H9 (cell line): Measurements from ENCODE around the gene FAM163B. TPM values are rescaled to one million over a fixed set of nuclear protein-coding genes. Genes with fewer than 3 reads are reported as not detected.

Experiments
- DNase-seq: peaks from one replicate; pipeline ENCODE4 v3.0.0-alpha.2; 2017
- H2AFZ ChIP-seq: one replicate; pipeline ENCODE4 v1.6.1; 2013; ENCODE audit warnings: mild to moderate bottlenecking, low read length, control low read depth, moderate library complexity
- H2AK5ac ChIP-seq: 2 replicates; pipeline ENCODE4 v1.6.1; 2013; ENCODE audit warnings: low read length, control low read depth, mixed read lengths; ENCODE audit not compliant: insufficient read length
- H2BK120ac ChIP-seq: one replicate; pipeline ENCODE4 v1.6.1; 2013; ENCODE audit warnings: low read depth, mild to moderate bottlenecking, low read length, control low read depth, inconsistent platforms; ENCODE audit not compliant: poor library complexity, severe bottlenecking
- H2BK12ac ChIP-seq: 2 replicates; pipeline ENCODE4 v1.6.1; 2013; ENCODE audit warnings: low read length, control low read depth, mixed read lengths, low read depth; ENCODE audit not compliant: insufficient read length
- H2BK15ac ChIP-seq: 2 replicates; pipeline ENCODE4 v1.6.1; 2013; ENCODE audit warnings: low read depth, low read length, control low read depth
- H2BK20ac ChIP-seq: one replicate; pipeline ENCODE4 v1.6.1; 2013; ENCODE audit warnings: low read depth, mild to moderate bottlenecking, low read length, control low read depth, inconsistent platforms; ENCODE audit not compliant: poor library complexity, severe bottlenecking
- H2BK5ac ChIP-seq: 2 replicates; pipeline ENCODE4 v1.6.1; 2013; ENCODE audit warnings: low read length, control low read depth, mixed read lengths; ENCODE audit not compliant: insufficient read length
- H3K14ac ChIP-seq: 2 replicates; pipeline ENCODE4 v1.6.1; 2013; ENCODE audit warnings: low read length, control low read depth; ENCODE audit not compliant: insufficient read depth
- H3K18ac ChIP-seq: 2 replicates; pipeline ENCODE4 v1.6.1; 2013; ENCODE audit warnings: low read depth, mild to moderate bottlenecking, mixed read lengths, low read length, control low read depth; ENCODE audit not compliant: insufficient read length
- H3K23ac ChIP-seq: 2 replicates; pipeline ENCODE4 v1.6.1; 2013; ENCODE audit warnings: low read length, control low read depth, mixed read lengths, low read depth; ENCODE audit not compliant: insufficient read length
- H3K23me2 ChIP-seq: 2 replicates; pipeline ENCODE4 v1.6.1; 2013; ENCODE audit warnings: low read depth, mild to moderate bottlenecking, mixed read lengths, low read length, control low read depth; ENCODE audit not compliant: insufficient read length, poor library complexity, severe bottlenecking
- H3K27ac ChIP-seq: 2 replicates; pipeline ENCODE4 v1.5.1; 2013; ENCODE audit warnings: low read length, control low read depth, mixed read lengths, low read depth; ENCODE audit not compliant: insufficient read length
- H3K27me3 ChIP-seq: 2 replicates; pipeline ENCODE4 v1.6.1; 2013; ENCODE audit warnings: low read length, control low read depth, inconsistent platforms; ENCODE audit not compliant: insufficient read depth
- H3K4ac ChIP-seq: 2 replicates; pipeline ENCODE4 v1.6.1; 2013; ENCODE audit warnings: low read depth, mild to moderate bottlenecking, control low read depth, inconsistent platforms, low read length, moderate library complexity
- H3K4me1 ChIP-seq: 2 replicates; pipeline ENCODE4 v1.6.1; 2013; ENCODE audit warnings: low read length, control low read depth, inconsistent platforms; ENCODE audit not compliant: insufficient read depth
- H3K4me2 ChIP-seq: 2 replicates; pipeline ENCODE4 v1.6.1; 2013; ENCODE audit warnings: low read length, control low read depth, mixed read lengths; ENCODE audit not compliant: insufficient read length, insufficient read depth
- H3K56ac ChIP-seq: 2 replicates; pipeline ENCODE4 v1.6.1; 2013; ENCODE audit warnings: low read depth, mild to moderate bottlenecking, mixed read lengths, low read length, control low read depth; ENCODE audit not compliant: insufficient read length
- H3K79me1 ChIP-seq: 2 replicates; pipeline ENCODE4 v1.6.1; 2013; ENCODE audit warnings: low read depth, mild to moderate bottlenecking, moderate library complexity, low read length, control low read depth, inconsistent platforms; ENCODE audit not compliant: insufficient read depth, poor library complexity, severe bottlenecking
- H3K79me2 ChIP-seq: 2 replicates; pipeline ENCODE4 v1.6.1; 2013; ENCODE audit warnings: low read length, control low read depth, inconsistent platforms; ENCODE audit not compliant: insufficient read depth
- H3K9ac ChIP-seq: 2 replicates; pipeline ENCODE4 v1.6.1; 2013; ENCODE audit warnings: low read length, control low read depth, mixed read lengths; ENCODE audit not compliant: insufficient read length; ENCODE audit errors: extremely low read depth
- H3K9me3 ChIP-seq: one replicate; pipeline ENCODE4 v1.6.1; 2013; ENCODE audit warnings: low read depth, low read length, inconsistent platforms; ENCODE audit not compliant: control insufficient read depth
- H3T11ph ChIP-seq: one replicate; pipeline ENCODE4 v1.6.1; 2013; ENCODE audit warnings: mild to moderate bottlenecking, low read length, control low read depth, inconsistent platforms
- H4K20me1 ChIP-seq: one replicate; pipeline ENCODE4 v1.6.1; 2013; ENCODE audit not compliant: control insufficient read depth, insufficient read length, insufficient read depth
- H4K5ac ChIP-seq: 2 replicates; pipeline ENCODE4 v1.6.1; 2013; ENCODE audit warnings: low read depth, mild to moderate bottlenecking, mixed read lengths, low read length, control low read depth; ENCODE audit not compliant: insufficient read length
- H4K8ac ChIP-seq: replicated peaks from 2 replicates; pipeline ENCODE4 v1.6.1; 2013; ENCODE audit warnings: low read length, control low read depth, mixed read lengths, low read depth; ENCODE audit not compliant: insufficient read length
- H4K91ac ChIP-seq: 2 replicates; pipeline ENCODE4 v1.6.1; 2013; ENCODE audit warnings: low read depth, mild to moderate bottlenecking, moderate library complexity, mixed read lengths, low read length, control low read depth; ENCODE audit not compliant: insufficient read length
- H3K27ac Mint-ChIP-seq, 3 experiments: 2 replicates in 2 of 3; 3 replicates in 1 of 3; pipeline ENCODE4 v1.8.0; 2020 to 2021; ENCODE audit warnings: mixed read lengths in 3 of 3, mild to moderate bottlenecking in 1 of 3, moderate library complexity in 1 of 3
- H3K27me3 Mint-ChIP-seq: 2 replicates; pipeline ENCODE4 v1.8.0; 2021; ENCODE audit warnings: low read depth, mild to moderate bottlenecking, moderate library complexity, mixed read lengths
- H3K36me3 Mint-ChIP-seq, 3 experiments: 2 replicates in 2 of 3; 3 replicates in 1 of 3; pipeline ENCODE4 v1.8.0; 2020 to 2021; ENCODE audit warnings: low read depth in 3 of 3, mixed read lengths in 3 of 3; ENCODE audit not compliant: insufficient read depth in 1 of 3
- H3K4me1 Mint-ChIP-seq, 2 experiments: 2 replicates each; pipeline ENCODE4 v1.8.0; 2020; ENCODE audit warnings: mixed read lengths in 2 of 2
- H3K4me3 Mint-ChIP-seq, 2 experiments: 2 replicates in 1 of 2; 3 replicates in 1 of 2; pipeline ENCODE4 v1.8.0; 2020 to 2021; ENCODE audit warnings: mild to moderate bottlenecking in 2 of 2, mixed read lengths in 2 of 2, moderate library complexity in 1 of 2
- H3K9me3 Mint-ChIP-seq, 2 experiments: 2 replicates in 1 of 2; 3 replicates in 1 of 2; pipeline ENCODE4 v1.8.0; 2020; ENCODE audit warnings: mild to moderate bottlenecking in 2 of 2, mixed read lengths in 2 of 2, moderate library complexity in 1 of 2
- WGBS: extraction: QIAGEN DNeasy Blood & Tissue Kit; methylation state at CpG from one replicate; pipeline ENCODE4 v1.1.7; 2013; ENCODE audit warnings: missing lambda C conversion rate, low lambda C conversion rate, mixed read lengths; ENCODE audit not compliant: insufficient read length; ENCODE audit errors: extremely low coverage; 5-methylcytosine and 5-hydroxymethylcytosine counted together
- total RNA-seq: library from RNA; stranded (reverse); gene quantifications from 2 replicates; pipeline ENCODE4 v1.2.1, GENCODE V29; 2021
- TF ChIP-seq, protein P1 (sequence below): fragments of 200-600 bp; sonication (generic); conservative IDR thresholded peaks from 3 replicates; pipeline ENCODE4 v1.8.0; 2021; ENCODE audit warnings: antibody characterized with exemption, mild to moderate bottlenecking

FAM163B gene
- total RNA-seq, 1 experiment from 2014 or later, result 0.39 TPM

DNA sequence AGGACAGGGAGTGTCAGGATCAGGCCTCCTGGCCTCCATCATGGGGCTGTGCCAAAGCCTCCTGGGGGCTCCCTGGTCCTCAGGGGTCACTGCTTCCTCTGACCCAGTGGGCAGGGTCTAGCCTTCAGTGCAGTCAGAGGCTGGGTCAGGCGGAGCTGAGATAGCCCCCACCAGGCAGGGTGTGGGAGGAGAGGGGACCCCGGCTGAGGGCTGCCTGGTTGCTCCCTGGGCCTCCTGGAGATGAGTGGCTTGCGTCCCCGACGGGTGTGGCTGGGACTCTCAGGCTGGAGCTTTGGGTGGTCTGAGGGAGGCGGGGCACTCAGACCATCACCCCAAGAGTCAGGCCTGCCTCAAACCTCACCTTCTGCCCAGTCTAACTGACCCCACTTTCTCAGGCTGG lies 21.7 kb downstream of the FAM163B start:
- Histone ChIP-seq H2BK5ac (no peak overlapping the region), H3K14ac (no peak overlapping the region; the same call in 1 of the 2 replicates), H3K56ac (no peak overlapping the region), H3K27ac (no peak overlapping the region), H4K8ac (no peak overlapping the region), H3K4me2 (no peak overlapping the region), H4K20me1 (no peaks in the 10 kb centered on the region), H3K23me2 (no peaks in the 10 kb centered on the region), H2BK120ac (no peak overlapping the region), H3K27me3 (no peaks in the 10 kb centered on the region), H3K4me1 (no peaks in the 10 kb centered on the region; the same call in 1 of the 2 replicates), H2BK15ac (no peak overlapping the region), H4K91ac (no peak overlapping the region), H3T11ph (no peak overlapping the region), H3K23ac (no peak overlapping the region), H3K9me3 (no peaks in the 10 kb centered on the region), H2AK5ac (no peak overlapping the region), H3K9ac (no peak overlapping the region), H3K18ac (no peak overlapping the region), H4K5ac (no peak overlapping the region), H3K79me2 (no peaks in the 10 kb centered on the region), H3K79me1 (no peaks in the 10 kb centered on the region), H2BK12ac (no peak overlapping the region), H2BK20ac (no peak overlapping the region), H2AFZ (no peak overlapping the region), H3K4ac (no peak overlapping the region)
- H3K9me3 Mint-ChIP-seq, result peaks cover 3 to 4% of the 10 kb centered on the region in 2 experiments
- H3K4me1 Mint-ChIP-seq, result peaks cover 20 to 33% of the 10 kb centered on the region in 2 experiments
- H3K27me3 Mint-ChIP-seq, result peaks cover 3% of the 10 kb centered on the region
- WGBS, result no CpG with 5 or more reads among the region's 6 CpGs
- no peak overlapping the region for H3K4me3 Mint-ChIP-seq
- TF ChIP-seq, protein P1, sequence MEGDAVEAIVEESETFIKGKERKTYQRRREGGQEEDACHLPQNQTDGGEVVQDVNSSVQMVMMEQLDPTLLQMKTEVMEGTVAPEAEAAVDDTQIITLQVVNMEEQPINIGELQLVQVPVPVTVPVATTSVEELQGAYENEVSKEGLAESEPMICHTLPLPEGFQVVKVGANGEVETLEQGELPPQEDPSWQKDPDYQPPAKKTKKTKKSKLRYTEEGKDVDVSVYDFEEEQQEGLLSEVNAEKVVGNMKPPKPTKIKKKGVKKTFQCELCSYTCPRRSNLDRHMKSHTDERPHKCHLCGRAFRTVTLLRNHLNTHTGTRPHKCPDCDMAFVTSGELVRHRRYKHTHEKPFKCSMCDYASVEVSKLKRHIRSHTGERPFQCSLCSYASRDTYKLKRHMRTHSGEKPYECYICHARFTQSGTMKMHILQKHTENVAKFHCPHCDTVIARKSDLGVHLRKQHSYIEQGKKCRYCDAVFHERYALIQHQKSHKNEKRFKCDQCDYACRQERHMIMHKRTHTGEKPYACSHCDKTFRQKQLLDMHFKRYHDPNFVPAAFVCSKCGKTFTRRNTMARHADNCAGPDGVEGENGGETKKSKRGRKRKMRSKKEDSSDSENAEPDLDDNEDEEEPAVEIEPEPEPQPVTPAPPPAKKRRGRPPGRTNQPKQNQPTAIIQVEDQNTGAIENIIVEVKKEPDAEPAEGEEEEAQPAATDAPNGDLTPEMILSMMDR, result no peak
- peaks cover 0 to 2% (median 2%) of the 10 kb centered on the region in 3 experiments; a peak in 2 of 7 replicates for H3K36me3 Mint-ChIP-seq
- H3K27ac Mint-ChIP-seq, result no peak overlapping the region
- DNase-seq, result no peak
